ENCODE results near the gene MDP1.
A peak's percentile ranks its signal among the peaks of the same experiment; 100 is the strongest.

Gene MDP1

GRCh38 chr14:24198814-24199524 lies 16.9 kb downstream of the MDP1 start:
- DNase-seq (ENCODE audit: low read depth in 2 of 2): no peak

DNA sequence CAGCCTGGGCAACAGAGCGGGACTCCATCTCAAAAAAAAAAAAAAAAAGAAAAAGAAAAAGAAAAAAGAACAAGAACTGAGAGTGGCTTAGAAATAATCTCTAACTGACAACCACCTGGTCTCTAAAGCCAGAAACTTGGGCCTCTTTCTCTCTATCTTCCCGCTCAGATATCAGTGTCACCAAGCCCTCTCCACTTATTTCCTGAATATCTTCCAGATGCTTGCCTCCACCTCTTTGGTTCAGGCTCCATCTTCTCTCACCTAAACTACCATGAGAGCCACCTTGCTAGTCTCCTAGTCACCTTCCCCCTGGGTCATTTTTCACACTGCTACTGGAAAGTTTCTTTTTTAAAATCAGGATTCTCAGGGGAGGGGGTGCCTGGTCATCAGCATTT lies 18.8 kb downstream of the MDP1 start:
- no peak for DNase-seq (ENCODE audit: low read depth in 2 of 2)

DNA sequence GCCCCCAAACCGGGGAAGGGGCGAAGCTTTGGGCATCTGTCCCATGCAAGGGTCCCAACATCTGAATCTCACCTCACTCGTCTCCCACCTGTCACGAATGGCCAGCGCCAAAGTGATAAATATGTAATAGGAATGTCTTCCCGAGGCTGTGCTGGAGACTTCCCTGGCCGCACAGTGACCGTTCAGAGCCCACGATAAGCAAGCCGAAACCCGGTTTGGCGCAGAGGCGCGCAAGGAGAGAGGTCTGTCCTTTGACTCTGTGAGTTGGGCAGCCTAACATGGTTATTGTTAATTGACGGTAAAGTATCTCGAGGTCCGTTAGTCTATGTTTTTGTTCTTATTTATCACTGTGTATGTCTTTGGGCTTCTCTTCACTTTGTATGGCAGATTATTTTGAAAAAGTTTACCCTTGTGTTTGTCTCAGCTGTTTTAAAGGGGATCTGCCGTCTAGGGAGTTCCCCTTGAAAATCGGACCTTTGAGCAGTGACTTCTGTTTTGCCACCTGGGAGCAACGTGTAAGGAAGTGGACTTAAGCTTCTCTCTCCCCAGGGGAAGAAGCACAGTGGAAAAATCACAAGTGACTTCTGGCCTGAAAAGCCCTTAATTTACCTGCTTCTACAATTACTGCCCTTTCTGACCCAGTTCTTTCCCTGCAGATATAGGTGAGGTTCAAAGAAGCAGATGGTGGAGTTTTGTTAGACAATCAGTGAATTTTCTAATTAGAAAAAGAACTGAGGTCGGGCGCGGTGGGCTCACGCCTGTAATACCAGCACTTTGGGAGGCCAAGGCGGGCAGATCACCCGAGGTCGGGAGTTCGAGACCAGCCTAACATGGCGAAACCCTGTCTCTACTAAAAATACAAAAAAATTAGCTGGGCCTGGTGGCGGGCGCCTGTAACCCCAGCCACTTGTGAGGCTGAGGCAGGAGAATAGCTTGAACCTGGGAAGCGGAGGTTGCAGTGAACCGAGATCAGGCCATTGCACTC lies 19.5 kb downstream of the MDP1 start:
- no peak for DNase-seq (ENCODE audit: low read depth in 2 of 2)

GRCh38 chr14:24195186-24196070 lies 20.4 kb downstream of the MDP1 start, which contains the start of gene TM9SF1:
TM9SF1 (minus strand) TSS chr14:24195441; CDS start chr14:24195019, 422 bp downstream.
- DNase-seq (ENCODE audit: low read depth in 2 of 2): peak; percentile 51 to 60

- no peak for DNase-seq (ENCODE audit: low read depth in 2 of 2)
These were observed 21.0 kb downstream of the MDP1 start for GRCh38 chr14:24194873-24195185.

GRCh38 chr14:24194186-24194872 lies 21.5 kb downstream of the MDP1 start:
- DNase-seq (ENCODE audit: low read depth in 2 of 2): no peak

DNA sequence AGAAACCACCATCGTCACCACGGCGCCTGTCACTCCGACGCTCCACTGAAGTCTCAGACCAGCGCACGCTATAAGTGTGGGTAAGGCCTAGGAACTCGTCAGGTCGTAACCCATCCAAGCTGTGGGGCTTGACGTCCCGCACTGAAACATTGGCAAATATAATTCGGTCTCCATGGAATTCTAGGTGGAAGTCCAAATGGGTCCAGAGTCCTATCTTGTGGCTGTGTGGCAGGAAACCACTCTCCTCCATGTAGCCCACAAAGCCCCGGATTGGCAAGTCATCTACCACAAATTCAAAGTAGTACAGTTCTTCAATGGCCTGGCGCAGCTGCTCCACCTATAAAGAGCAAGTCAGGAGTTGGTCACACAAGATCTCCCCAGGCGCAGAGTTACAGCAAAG lies 22.9 kb downstream of the MDP1 start:
- DNase-seq (ENCODE audit: low read depth in 2 of 2): no peak

- no peak for DNase-seq (ENCODE audit: low read depth in 2 of 2)
These were observed 25.4 kb downstream of the MDP1 start for GRCh38 chr14:24190416-24190815.

GRCh38 chr14:24189460-24189859 lies 26.4 kb downstream of the MDP1 start:
- no peak for DNase-seq (ENCODE audit: low read depth in 2 of 2)

GRCh38 chr14:24189059-24189375 lies 26.8 kb downstream of the MDP1 start:
- no peak for DNase-seq (ENCODE audit: low read depth in 2 of 2)

DNA sequence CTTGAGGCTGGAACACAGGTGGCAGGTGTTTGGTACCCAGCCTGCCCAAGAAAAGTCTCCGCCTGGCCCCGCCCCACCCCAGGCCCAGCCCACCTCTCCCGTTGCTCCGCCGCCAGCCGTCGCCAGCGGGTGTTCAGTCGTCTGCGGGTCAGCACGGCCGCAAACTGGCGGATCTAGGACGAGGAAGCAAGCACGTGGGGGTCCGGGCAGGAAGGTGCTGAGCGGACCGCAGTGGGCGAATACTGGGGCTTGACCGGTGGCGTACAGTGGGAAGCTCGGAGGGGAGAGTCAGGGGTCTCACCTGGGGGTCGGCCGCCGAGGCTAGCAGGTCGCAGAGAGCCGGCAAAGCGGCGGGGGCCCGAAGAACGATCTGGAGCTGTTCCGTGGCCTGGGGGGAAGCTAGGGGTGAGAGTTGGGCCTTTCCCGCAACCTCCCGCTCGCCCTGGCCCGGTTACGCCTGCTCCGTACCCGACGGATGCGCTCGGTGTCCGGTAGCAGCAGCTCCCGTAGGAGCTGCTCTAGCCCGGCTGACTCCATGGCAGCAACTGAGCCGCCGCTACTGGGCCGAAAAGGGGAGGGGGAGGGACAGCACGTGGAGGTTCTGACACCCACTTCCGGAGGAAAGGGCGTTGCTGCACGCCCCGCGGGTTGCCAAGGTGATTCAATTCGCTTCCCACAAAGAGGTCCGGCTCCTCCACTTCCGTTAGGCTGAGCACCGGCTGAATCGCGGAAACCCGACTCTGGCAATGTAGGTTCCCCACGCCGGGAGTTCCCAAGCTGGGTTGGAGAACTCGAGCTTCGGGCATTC lies 27.4 kb downstream of the MDP1 start, which contains the start of gene IPO4:
TSS of gene IPO4 (minus strand) at position 566 of the 808 bp plus-strand sequence. CDS start at position 537, 29 bp downstream.
- DNase-seq (ENCODE audit: low read depth in 2 of 2): peak; percentile 93

DNA sequence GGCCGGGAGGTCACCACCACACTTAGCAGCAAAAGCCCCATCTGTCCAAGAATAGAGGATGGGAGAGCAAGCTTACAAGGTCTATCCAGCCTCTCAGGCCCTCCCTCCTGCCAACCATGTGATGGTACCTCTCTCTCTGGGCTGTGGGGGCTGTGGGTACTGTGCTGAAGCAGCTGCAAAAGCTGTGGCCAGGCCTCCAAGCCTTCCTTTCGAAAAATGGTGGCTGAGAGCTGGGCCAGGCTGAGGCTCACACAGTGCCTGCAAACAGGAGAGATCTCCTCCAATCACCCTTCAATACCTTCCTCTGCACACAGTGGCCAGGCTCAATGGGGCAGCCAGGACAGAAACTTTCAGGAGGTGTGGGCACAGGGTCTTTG lies 28.3 kb downstream of the MDP1 start:
- no peak for DNase-seq (ENCODE audit: low read depth in 2 of 2)

GRCh38 chr14:24186831-24187538 lies 28.9 kb downstream of the MDP1 start:
- DNase-seq (ENCODE audit: low read depth in 2 of 2): no peak

GRCh38 chr14:24185741-24186140 lies 30.1 kb downstream of the MDP1 start:
- DNase-seq (ENCODE audit: low read depth in 2 of 2): no peak

DNA sequence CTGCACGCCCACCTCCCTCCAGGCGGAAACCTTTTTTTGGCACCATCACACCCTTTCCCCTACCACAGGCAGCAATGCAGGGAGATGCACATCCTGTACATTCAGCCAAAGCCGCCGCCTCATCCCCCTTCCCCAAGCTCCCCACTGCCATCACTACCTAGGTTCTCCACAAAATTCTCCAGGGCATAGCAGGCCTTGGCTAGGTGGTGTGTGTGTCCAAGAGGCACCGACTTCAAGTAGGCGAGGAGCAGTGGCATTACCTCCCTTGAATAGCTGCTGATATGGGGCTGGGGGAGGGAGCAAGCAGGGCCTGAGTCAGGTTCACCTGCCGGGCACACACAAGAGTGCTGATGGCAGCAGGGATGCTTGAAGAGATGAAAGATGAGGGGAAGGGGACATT lies 30.8 kb downstream of the MDP1 start:
- DNase-seq (ENCODE audit: low read depth in 2 of 2): no peak

- no peak for DNase-seq (ENCODE audit: low read depth in 2 of 2)
These were observed 31.5 kb downstream of the MDP1 start for GRCh38 chr14:24184104-24184970.

- no peak for DNase-seq (ENCODE audit: low read depth in 2 of 2)
These were observed 32.8 kb downstream of the MDP1 start for GRCh38 chr14:24183014-24183481.

DNA sequence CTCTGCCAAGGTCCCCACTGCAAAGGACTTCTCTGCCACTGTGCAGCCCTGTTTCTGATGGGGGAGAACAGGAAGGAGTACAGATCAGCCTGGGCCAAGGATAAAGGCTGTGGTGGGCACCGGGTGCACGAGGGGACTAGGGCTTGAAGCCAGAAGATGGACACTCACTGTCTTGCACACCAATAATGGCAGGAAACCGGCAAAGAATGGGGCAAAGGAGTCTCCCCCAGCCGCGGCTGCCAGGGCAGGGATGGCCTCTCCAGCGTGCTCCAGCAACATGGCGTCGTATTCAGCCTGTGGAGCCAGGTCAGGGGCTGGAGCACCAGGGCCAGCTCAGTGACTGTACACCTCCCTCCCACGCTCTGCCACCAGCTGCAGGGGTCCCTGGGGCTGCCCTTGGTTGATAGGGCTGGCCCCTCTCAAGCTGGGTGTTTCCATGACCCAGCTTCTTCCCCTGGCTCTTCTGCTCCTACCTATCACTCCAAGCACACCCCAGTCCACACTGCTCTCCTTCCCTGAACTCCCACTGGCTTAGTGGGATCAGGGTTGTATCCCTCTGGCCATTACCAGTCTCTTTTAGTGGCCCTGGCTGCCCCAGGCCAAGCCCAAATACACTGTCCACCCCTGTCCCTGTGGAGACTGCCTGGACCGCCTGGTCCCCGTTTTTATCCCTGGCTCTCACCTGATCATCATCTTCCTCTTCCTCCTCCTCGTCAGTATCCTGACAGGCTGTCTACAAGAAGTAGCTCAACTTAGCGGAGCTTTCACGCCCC lies 33.6 kb downstream of the MDP1 start:
- no peak for DNase-seq (ENCODE audit: low read depth in 2 of 2)
